RWPE2 (cell line): ENCODE data around the gene GBX2.
"Not testable (repeated sequence)": the region's sequence is repeated elsewhere in the genome, so short reads cannot be mapped to it uniquely, and the experiment has no call there.

ENCODE experiments used
- ATAC-seq: fragments of 200-7000 bp; cut with Tn5 transposase; 3 replicates; pipeline ENCODE4 v1.9.1; 2021; ENCODE audit warnings: low read depth
- DNase-seq: peaks from one replicate; pipeline ENCODE4 v3.0.0-alpha.2; 2020; ENCODE audit warnings: low spot score
- H3K27ac ChIP-seq: fragments of 450-650 bp; 2 replicates; pipeline ENCODE4 v1.5.1; 2017; ENCODE audit warnings: mild to moderate bottlenecking; ENCODE audit not compliant: poor library complexity, severe bottlenecking
- H3K27me3 ChIP-seq: fragments of 250-450 bp; sonication (Bioruptor Pico); 2 replicates; pipeline ENCODE4 v1.5.1; 2021; ENCODE audit warnings: mild to moderate bottlenecking, moderate library complexity; ENCODE audit not compliant: insufficient read depth, poor library complexity, severe bottlenecking
- H3K36me3 ChIP-seq: fragments of 250-450 bp; sonication (Bioruptor Pico); 2 replicates; pipeline ENCODE4 v1.5.1; 2020; ENCODE audit warnings: low read depth, mild to moderate bottlenecking, moderate library complexity
- H3K4me1 ChIP-seq: fragments of 250-450 bp; sonication (Bioruptor Pico); 2 replicates; pipeline ENCODE4 v1.5.1; 2021; ENCODE audit warnings: mild to moderate bottlenecking, moderate library complexity; ENCODE audit not compliant: insufficient read depth, poor library complexity, severe bottlenecking
- H3K4me3 ChIP-seq: fragments of 250-450 bp; sonication (Bioruptor Pico); 2 replicates; pipeline ENCODE4 v1.5.1; 2021; ENCODE audit warnings: mild to moderate bottlenecking, moderate library complexity; ENCODE audit not compliant: severe bottlenecking
- H3K9me3 ChIP-seq: fragments of 250-450 bp; sonication (Bioruptor Pico); 2 replicates; pipeline ENCODE4 v1.5.1; 2021; ENCODE audit warnings: mild to moderate bottlenecking, moderate library complexity; ENCODE audit not compliant: severe bottlenecking
- CTCF ChIP-seq: fragments of 450-650 bp; IDR thresholded peaks from one replicate; pipeline ENCODE4 v1.5.1; 2017; ENCODE audit warnings: mild to moderate bottlenecking, moderate library complexity; ENCODE audit not compliant: poor library complexity, severe bottlenecking

GBX2 gene

DNA sequence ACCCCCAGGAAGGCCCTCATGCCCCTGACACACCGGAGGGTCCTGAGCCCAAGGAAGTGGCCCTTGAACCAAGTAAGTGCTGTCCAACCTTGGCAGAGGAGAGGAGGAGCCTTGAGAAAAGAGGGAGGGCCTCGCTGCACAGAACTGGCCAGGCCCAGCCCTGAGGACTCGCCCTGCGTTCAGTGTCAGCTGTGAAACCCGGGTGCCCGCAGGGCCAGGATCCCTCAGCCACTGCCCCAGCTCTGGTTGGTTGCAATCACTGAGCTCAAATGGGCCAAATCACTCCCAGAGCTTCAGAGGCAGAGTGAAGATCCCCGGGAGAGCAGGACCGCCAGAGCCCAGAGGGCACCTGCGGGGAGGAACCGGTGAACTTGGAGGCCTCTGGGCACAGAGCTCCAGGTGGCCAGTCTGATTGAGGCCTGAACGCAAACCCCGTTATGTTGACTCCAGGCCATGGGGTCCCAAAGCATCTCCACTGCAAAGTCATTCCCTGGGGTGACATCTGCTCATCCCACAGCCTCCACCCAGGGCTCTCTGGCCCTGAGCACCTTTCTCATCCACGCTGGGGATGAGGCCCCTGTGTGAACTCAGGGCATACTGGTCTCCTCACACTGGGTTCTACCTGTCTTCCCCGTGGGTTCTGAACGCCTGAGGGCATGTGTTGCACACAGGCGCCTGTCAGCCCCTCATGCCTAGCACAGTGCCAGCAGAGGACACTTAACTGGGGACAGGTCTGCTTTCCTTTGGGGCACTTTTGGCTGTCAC lies 11.9 kb downstream of the GBX2 start:
- no peaks in the 10 kb centered on the region for H3K4me1 ChIP-seq
- TF ChIP-seq CTCF, result no peak
- DNase-seq (no peak), ATAC-seq (no peak)
- no peaks in the 10 kb centered on the region for H3K27me3 ChIP-seq
- no peak overlapping the region for H3K27ac ChIP-seq
- H3K36me3 ChIP-seq, result no peaks in the 10 kb centered on the region
- no peaks in the 10 kb centered on the region for H3K9me3 ChIP-seq
- H3K4me3 ChIP-seq, result no peak overlapping the region

DNA sequence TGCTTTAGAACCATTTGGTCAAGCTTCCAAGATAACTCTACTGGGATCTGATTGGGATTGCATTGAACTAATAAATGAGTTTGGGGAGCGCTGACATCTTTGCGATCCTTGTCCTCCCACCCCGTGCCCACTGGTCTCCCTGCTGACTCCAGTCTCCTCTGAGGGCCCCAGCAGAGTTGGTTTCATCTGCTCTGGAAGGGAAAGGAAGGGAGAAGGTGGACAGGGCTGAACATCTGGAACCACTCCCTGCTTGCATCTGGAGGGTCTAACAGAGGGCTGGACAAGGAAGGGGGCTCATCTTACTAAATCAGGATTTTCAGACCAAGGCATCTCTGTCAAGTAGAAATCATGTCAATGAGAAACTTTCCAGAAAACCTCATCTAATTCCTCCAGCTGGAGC lies 12.8 kb downstream of the GBX2 start:
- no peak overlapping the region for H3K4me3 ChIP-seq
- no peaks in the 10 kb centered on the region for H3K9me3 ChIP-seq
- DNase-seq (no peak), ATAC-seq (no peak)
- no peaks in the 10 kb centered on the region for H3K27me3 ChIP-seq
- H3K4me1 ChIP-seq, result no peaks in the 10 kb centered on the region
- H3K36me3 ChIP-seq, result no peaks in the 10 kb centered on the region
- H3K27ac ChIP-seq, result no peak overlapping the region
- TF ChIP-seq CTCF, result no peak

DNA sequence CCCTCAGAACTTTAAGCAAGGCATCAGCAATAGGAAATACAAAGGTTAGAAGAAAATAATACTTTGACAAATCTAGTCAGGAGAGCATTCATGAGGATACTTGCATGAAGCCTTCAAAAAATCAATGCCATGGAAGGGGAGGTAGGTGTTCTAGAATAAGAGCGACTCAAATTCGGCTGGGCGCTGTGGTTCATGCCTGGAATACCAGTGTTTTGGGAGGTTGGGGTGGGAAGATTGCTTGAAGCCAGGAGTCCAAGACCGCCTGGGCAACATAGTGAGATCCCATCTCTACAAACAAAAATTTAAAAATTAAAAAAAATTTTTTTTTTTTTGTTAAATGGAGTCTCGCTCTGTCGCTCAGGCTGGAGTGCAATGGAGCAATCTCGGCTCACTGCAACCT lies 21.8 kb downstream of the GBX2 start:
- no peaks in the 10 kb centered on the region for H3K9me3 ChIP-seq
- no peaks in the 10 kb centered on the region for H3K4me1 ChIP-seq
- no peak overlapping the region for H3K4me3 ChIP-seq
- no peak overlapping the region for H3K27ac ChIP-seq
- no peak for ATAC-seq
- no peaks in the 10 kb centered on the region for H3K36me3 ChIP-seq
- no peak for DNase-seq
- no peaks in the 10 kb centered on the region for H3K27me3 ChIP-seq
- TF ChIP-seq CTCF, result no peak

- Histone ChIP-seq H3K36me3 (no peaks in the 10 kb centered on the region), H3K4me3 (no peak overlapping the region), H3K27me3 (no peaks in the 10 kb centered on the region), H3K27ac (no peak overlapping the region), H3K9me3 (no peaks in the 10 kb centered on the region), H3K4me1 (no peaks in the 10 kb centered on the region)
- no peak for TF ChIP-seq CTCF
- ATAC-seq (no peak), DNase-seq (no peak)
Observed at GRCh38 chr2:236143811-236144210, 24.4 kb downstream of the GBX2 start.

DNA sequence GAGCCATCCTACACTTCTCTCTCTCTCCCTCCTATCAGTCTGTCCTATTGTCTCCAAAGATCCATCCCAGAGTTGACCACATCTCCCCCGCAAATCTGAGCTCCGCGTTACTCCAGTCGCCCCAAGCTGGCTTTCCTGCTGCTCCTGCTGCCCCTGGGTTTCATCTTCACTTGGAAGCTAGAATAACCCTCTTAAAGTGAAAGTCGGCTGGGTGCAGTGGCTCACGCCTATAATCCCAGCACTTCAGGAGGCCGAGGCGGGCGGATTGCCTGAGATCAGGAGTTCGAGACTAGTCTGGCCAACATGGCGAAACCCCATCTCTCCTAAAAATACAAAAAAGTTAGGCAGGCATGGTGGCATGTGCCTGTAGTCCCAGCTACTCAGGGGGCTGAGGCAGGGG lies 26.6 kb downstream of the GBX2 start:
- H3K4me1 ChIP-seq, H3K27me3 ChIP-seq, H3K4me3 ChIP-seq, H3K9me3 ChIP-seq, DNase-seq, H3K36me3 ChIP-seq, H3K27ac ChIP-seq, ATAC-seq: not testable (repeated sequence)
